GM18507 (cell line): ENCODE data around the gene ADGRL3.
"Not testable (repeated sequence)": the region's sequence is repeated elsewhere in the genome, so short reads cannot be mapped to it uniquely, and the experiment has no call there.

Source experiments
- DNase-seq: peaks from one replicate; pipeline ENCODE4 v3.0.0; 2011; ENCODE audit warnings: low read depth; ENCODE audit not compliant: insufficient read length; ENCODE audit errors: extremely low spot score
- FAIRE-seq: peaks from 2 replicates; lab custom pipeline; 2011; peaks lifted over from hg19 to GRCh38; lab: Jason Lieb, UNC

Gene ADGRL3

GRCh38 chr4:61332693-61333092 is 132.6 kb downstream of the ADGRL3 start:
- no peak for DNase-seq
- no peak for FAIRE-seq

GRCh38 chr4:61333490-61333889 is 133.4 kb downstream of the ADGRL3 start:
- DNase-seq (no peak), FAIRE-seq (no peak)

- no peak for DNase-seq
- FAIRE-seq, result no peak
These were observed 135.2 kb downstream of the ADGRL3 start for GRCh38 chr4:61335241-61335763.

GRCh38 chr4:61336488-61336887 is 136.4 kb downstream of the ADGRL3 start:
- DNase-seq (no peak), FAIRE-seq (no peak)

- no peak for FAIRE-seq
- no peak for DNase-seq
These were observed 136.8 kb downstream of the ADGRL3 start for GRCh38 chr4:61336916-61337315.

- no peak for DNase-seq
These were observed 141.9 kb downstream of the ADGRL3 start for GRCh38 chr4:61342061-61342460.

GRCh38 chr4:61350932-61351331 is 150.8 kb downstream of the ADGRL3 start:
- no peak for DNase-seq
- FAIRE-seq, result no peak

More at GRCh38 chr4:61342061-61342460, 141.9 kb downstream of the ADGRL3 start:
- FAIRE-seq, result no peak

GRCh38 chr4:61356696-61357095 is 156.6 kb downstream of the ADGRL3 start:
- no peak for DNase-seq
- FAIRE-seq, result no peak

- FAIRE-seq, result no peak
- no peak for DNase-seq
These were observed 159.2 kb downstream of the ADGRL3 start for GRCh38 chr4:61359301-61359700.

GRCh38 chr4:61372817-61373216 is 172.7 kb downstream of the ADGRL3 start:
- DNase-seq, FAIRE-seq: not testable (repeated sequence)

- no peak for FAIRE-seq
- no peak for DNase-seq
These were observed 173.8 kb downstream of the ADGRL3 start for GRCh38 chr4:61373901-61374440.

- DNase-seq (no peak), FAIRE-seq (no peak)
These were observed 174.3 kb downstream of the ADGRL3 start for GRCh38 chr4:61374447-61374891.

GRCh38 chr4:61375301-61375700 is 175.2 kb downstream of the ADGRL3 start:
- FAIRE-seq (no peak), DNase-seq (no peak)

- no peak for DNase-seq
- FAIRE-seq, result no peak
These were observed 176.2 kb downstream of the ADGRL3 start for GRCh38 chr4:61376301-61376700.

GRCh38 chr4:61379406-61379805 is 179.3 kb downstream of the ADGRL3 start:
- FAIRE-seq, result no peak
- no peak for DNase-seq

- FAIRE-seq, result no peak
- DNase-seq, result no peak
These were observed 180.7 kb downstream of the ADGRL3 start for GRCh38 chr4:61380865-61381264.

GRCh38 chr4:61385256-61385655 is 185.1 kb downstream of the ADGRL3 start:
- DNase-seq (no peak), FAIRE-seq (no peak)

GRCh38 chr4:61387372-61387771 is 187.2 kb downstream of the ADGRL3 start:
- DNase-seq, FAIRE-seq: not testable (repeated sequence)

- DNase-seq (no peak), FAIRE-seq (no peak)
These were observed 189.5 kb downstream of the ADGRL3 start for GRCh38 chr4:61389640-61390039.

GRCh38 chr4:61395754-61396153 is 195.6 kb downstream of the ADGRL3 start:
- no peak for DNase-seq
- no peak for FAIRE-seq

- FAIRE-seq, result no peak
- DNase-seq, result no peak
These were observed 197.0 kb downstream of the ADGRL3 start for GRCh38 chr4:61397174-61397573.
